Caco-2 (cell line): ENCODE data around the gene DCD. TPM values are rescaled to one million over a fixed set of nuclear protein-coding genes. Genes with fewer than 3 reads are reported as not detected.
"Not testable (repeated sequence)": the region's sequence is repeated elsewhere in the genome, so short reads cannot be mapped to it uniquely, and the experiment has no call there.

ENCODE experiments used
- BruUV-seq: library from RNA; stranded (reverse); fragments of 400-500 nt; replicated peaks from 2 replicates; lab custom pipeline; 2021; lab: Mats Ljungman, UMichigan
- CTCF ChIA-PET: fragments of 300-600 bp; sonication (Branson Sonifier 250); formaldehyde crosslinking; loops from one replicate; lab custom pipeline; 2022; ENCODE audit warnings: antibody characterized with exemption; lab: Charles Lee
- POLR2A ChIA-PET: fragments of 300-600 bp; sonication (Branson Sonifier 250); formaldehyde crosslinking; loops from one replicate; lab custom pipeline; 2022; ENCODE audit warnings: antibody characterized with exemption; lab: Charles Lee
- DNase-seq, 2 experiments: peaks; one replicate each; pipeline versions ENCODE4 v3.0.0 to v3.0.0-alpha.2; 2020 to 2022
- H3K27me3 ChIP-seq: replicated peaks from 2 replicates; pipeline ENCODE4 v1.6.0; 2011; ENCODE audit warnings: low read length; ENCODE audit not compliant: control insufficient read depth, insufficient read depth
- H3K36me3 ChIP-seq: 2 replicates; pipeline ENCODE4 v1.5.1; 2011; ENCODE audit warnings: low read length; ENCODE audit not compliant: control insufficient read depth, insufficient read depth
- H3K4me1 ChIP-seq: fragments of 250-450 bp; sonication (Bioruptor Pico); 2 replicates; pipeline ENCODE4 v1.5.1; 2020; ENCODE audit warnings: mild to moderate bottlenecking
- H3K4me3 ChIP-seq: 2 replicates; pipeline ENCODE4 v1.5.1; 2011; ENCODE audit warnings: low read depth, mild to moderate bottlenecking, control low read depth, low read length
- H3K9me3 ChIP-seq: fragments of 250-450 bp; sonication (Bioruptor Pico); 2 replicates; pipeline ENCODE4 v1.5.1; 2020; ENCODE audit warnings: mild to moderate bottlenecking, moderate library complexity
- H3K27ac Mint-ChIP-seq: one replicate; pipeline ENCODE4 v1.8.0; 2022; ENCODE audit warnings: mixed read lengths; ENCODE audit not compliant: unreplicated experiment
- H3K27me3 Mint-ChIP-seq: one replicate; pipeline ENCODE4 v1.8.0; 2022; ENCODE audit warnings: mixed read lengths; ENCODE audit not compliant: insufficient read depth, unreplicated experiment
- H3K36me3 Mint-ChIP-seq: one replicate; pipeline ENCODE4 v1.8.0; 2022; ENCODE audit warnings: mild to moderate bottlenecking, mixed read lengths; ENCODE audit not compliant: insufficient read depth, unreplicated experiment
- H3K4me1 Mint-ChIP-seq: one replicate; pipeline ENCODE4 v1.8.0; 2022; ENCODE audit warnings: low read depth, mixed read lengths; ENCODE audit not compliant: unreplicated experiment
- H3K4me3 Mint-ChIP-seq: one replicate; pipeline ENCODE4 v1.8.0; 2022; ENCODE audit warnings: mild to moderate bottlenecking, moderate library complexity, mixed read lengths; ENCODE audit not compliant: unreplicated experiment
- H3K9me3 Mint-ChIP-seq: one replicate; pipeline ENCODE4 v1.8.0; 2022; ENCODE audit warnings: mixed read lengths; ENCODE audit not compliant: unreplicated experiment
- intact Hi-C: fragments of 100-400 bp; cut with micrococcal nuclease; formaldehyde crosslinking; loops from one replicate; pipeline ENCODE4 v1.10.0; 2022; ENCODE audit not compliant: unreplicated experiment
- total RNA-seq: library from RNA; stranded (reverse); gene quantifications from 2 replicates; pipeline ENCODE4 v1.2.3, GENCODE V29; 2022
- TF ChIP-seq, protein P1 (sequence below), 2 experiments: fragments of 200-600 bp in 1 of 2; IDR thresholded peaks; 1 replicate in 1 of 2; 2 replicates in 1 of 2; pipeline versions ENCODE4 v1.5.1 to v1.8.0; 2011 to 2022; ENCODE audit warnings: antibody characterized with exemption in 1 of 2, control low read depth in 1 of 2, inconsistent platforms in 1 of 2, low read depth in 1 of 2, low read length in 1 of 2, mild to moderate bottlenecking in 1 of 2, moderate library complexity in 1 of 2; ENCODE audit not compliant: insufficient read depth in 1 of 2, severe bottlenecking in 1 of 2, unreplicated experiment in 1 of 2

Gene DCD
- total RNA-seq, 1 experiment from 2014 or later, result not detected

- Histone ChIP-seq H3K4me1 (no peaks in the 10 kb centered on the region), H3K9me3 (no peaks in the 10 kb centered on the region), H3K4me3 (no peak overlapping the region), H3K27me3 (peaks cover 2% of the 10 kb centered on the region), H3K36me3 (no peaks in the 10 kb centered on the region)
- ChIA-PET CTCF (no interaction called here), POLR2A (no interaction called here)
- Mint-ChIP-seq H3K4me1 (no peaks in the 10 kb centered on the region), H3K4me3 (no peak overlapping the region), H3K36me3 (no peaks in the 10 kb centered on the region), H3K27ac (no peak overlapping the region), H3K9me3 (no peaks in the 10 kb centered on the region), H3K27me3 (peaks cover 25% of the 10 kb centered on the region)
- no peak for DNase-seq
- intact Hi-C loops, result no loop called here
- no TSS peak for BruUV-seq
- TF ChIP-seq, protein P1, sequence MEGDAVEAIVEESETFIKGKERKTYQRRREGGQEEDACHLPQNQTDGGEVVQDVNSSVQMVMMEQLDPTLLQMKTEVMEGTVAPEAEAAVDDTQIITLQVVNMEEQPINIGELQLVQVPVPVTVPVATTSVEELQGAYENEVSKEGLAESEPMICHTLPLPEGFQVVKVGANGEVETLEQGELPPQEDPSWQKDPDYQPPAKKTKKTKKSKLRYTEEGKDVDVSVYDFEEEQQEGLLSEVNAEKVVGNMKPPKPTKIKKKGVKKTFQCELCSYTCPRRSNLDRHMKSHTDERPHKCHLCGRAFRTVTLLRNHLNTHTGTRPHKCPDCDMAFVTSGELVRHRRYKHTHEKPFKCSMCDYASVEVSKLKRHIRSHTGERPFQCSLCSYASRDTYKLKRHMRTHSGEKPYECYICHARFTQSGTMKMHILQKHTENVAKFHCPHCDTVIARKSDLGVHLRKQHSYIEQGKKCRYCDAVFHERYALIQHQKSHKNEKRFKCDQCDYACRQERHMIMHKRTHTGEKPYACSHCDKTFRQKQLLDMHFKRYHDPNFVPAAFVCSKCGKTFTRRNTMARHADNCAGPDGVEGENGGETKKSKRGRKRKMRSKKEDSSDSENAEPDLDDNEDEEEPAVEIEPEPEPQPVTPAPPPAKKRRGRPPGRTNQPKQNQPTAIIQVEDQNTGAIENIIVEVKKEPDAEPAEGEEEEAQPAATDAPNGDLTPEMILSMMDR (IDR thresholded peaks at IDR 0.05; ENCODE audit: insufficient read depth in 1 of 2, low read depth in 1 of 2, low read length in 1 of 2, severe bottlenecking in 1 of 2, unreplicated experiment in 1 of 2), result no peak
These were observed 1.7 kb upstream of the DCD start for GRCh38 chr12:54649825-54650224.

DNA sequence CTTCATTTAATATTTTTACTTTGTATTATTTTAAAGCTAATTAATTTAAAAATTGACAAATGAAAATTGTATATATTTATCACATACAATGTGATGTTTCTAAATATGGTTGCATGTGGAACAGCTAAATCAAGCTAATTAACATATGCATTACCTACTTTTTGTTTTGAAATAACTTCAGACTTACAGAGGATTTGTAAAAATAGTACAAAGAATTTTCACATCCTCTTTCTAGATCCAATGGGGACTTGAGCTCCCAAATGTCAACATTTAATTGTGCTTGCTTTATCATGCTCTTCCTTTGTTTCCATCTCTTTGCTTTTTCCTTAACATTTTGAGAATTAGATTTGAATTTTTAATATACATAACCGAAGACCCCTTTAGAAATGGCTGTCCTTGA lies 6.6 kb downstream of the DCD start:
- DNase-seq, result no peak
- H3K4me1 Mint-ChIP-seq, result no peaks in the 10 kb centered on the region
- H3K27ac Mint-ChIP-seq, result no peak overlapping the region
- Histone ChIP-seq H3K9me3 (no peaks in the 10 kb centered on the region), H3K4me3 (no peak overlapping the region), H3K27me3 (peaks cover 2% of the 10 kb centered on the region), H3K36me3 (no peaks in the 10 kb centered on the region), H3K4me1 (no peaks in the 10 kb centered on the region)
- H3K9me3 Mint-ChIP-seq, result no peaks in the 10 kb centered on the region
- no peaks in the 10 kb centered on the region for H3K36me3 Mint-ChIP-seq
- H3K27me3 Mint-ChIP-seq, result peaks cover 19% of the 10 kb centered on the region
- ChIA-PET CTCF (interaction anchor here (0.8 kb wide), 1 partner anchor 19 kb away, joined by 4 read pairs; no protein-coding TSS in a partner anchor), POLR2A (no interaction called here)
- no peak overlapping the region for H3K4me3 Mint-ChIP-seq
- TF ChIP-seq, protein P1 (IDR thresholded peaks at IDR 0.05; ENCODE audit: insufficient read depth in 1 of 2, low read depth in 1 of 2, low read length in 1 of 2, severe bottlenecking in 1 of 2, unreplicated experiment in 1 of 2), result no peak
- no TSS peak for BruUV-seq
- intact Hi-C loops, result no loop called here

GRCh38 chr12:54641089-54641488 lies 7.1 kb downstream of the DCD start:
- Histone ChIP-seq H3K9me3 (no peaks in the 10 kb centered on the region), H3K4me3 (no peak overlapping the region), H3K4me1 (no peaks in the 10 kb centered on the region), H3K27me3 (no peaks in the 10 kb centered on the region; the same call in 1 of the 2 replicates), H3K36me3 (no peaks in the 10 kb centered on the region)
- intact Hi-C loops, result no loop called here
- no peak for DNase-seq
- Mint-ChIP-seq H3K36me3 (no peaks in the 10 kb centered on the region), H3K4me1 (no peaks in the 10 kb centered on the region), H3K27ac (no peak overlapping the region), H3K4me3 (no peak overlapping the region), H3K9me3 (no peaks in the 10 kb centered on the region), H3K27me3 (peaks cover 14% of the 10 kb centered on the region)
- ChIA-PET POLR2A (no interaction called here), CTCF (interaction anchor here (0.8 kb wide), 1 partner anchor 18 kb away, joined by 4 read pairs; no protein-coding TSS in a partner anchor)
- TF ChIP-seq, protein P1 (IDR thresholded peaks at IDR 0.05; ENCODE audit: insufficient read depth in 1 of 2, low read depth in 1 of 2, low read length in 1 of 2, severe bottlenecking in 1 of 2, unreplicated experiment in 1 of 2), result no peak
- no TSS peak for BruUV-seq

DNA sequence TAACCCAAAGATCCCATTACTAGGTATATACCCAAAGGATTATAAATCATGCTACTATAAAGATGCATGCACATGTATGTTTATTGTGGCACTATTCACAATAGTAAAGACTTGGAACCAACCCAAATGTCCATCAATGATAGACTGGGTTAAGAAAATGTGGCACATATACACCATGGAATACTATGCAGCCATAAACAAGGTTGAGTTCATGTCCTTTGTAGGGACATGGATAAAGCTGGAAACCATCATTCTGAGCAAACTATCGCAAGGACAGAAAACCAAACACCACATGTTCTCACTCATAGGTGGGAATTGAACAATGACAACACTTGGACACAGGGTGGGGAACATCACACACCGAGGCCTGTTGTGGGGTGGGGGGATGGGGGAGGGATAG lies 9.1 kb downstream of the DCD start:
- H3K9me3 Mint-ChIP-seq, H3K27me3 ChIP-seq, CTCF ChIA-PET, BruUV-seq, H3K9me3 ChIP-seq, H3K4me3 ChIP-seq, H3K36me3 ChIP-seq, H3K36me3 Mint-ChIP-seq, DNase-seq, H3K4me1 Mint-ChIP-seq, H3K27ac Mint-ChIP-seq, POLR2A ChIA-PET, intact Hi-C loops, H3K4me1 ChIP-seq, H3K4me3 Mint-ChIP-seq: not testable (repeated sequence)
- H3K27me3 Mint-ChIP-seq, result peaks cover 10% of the 10 kb centered on the region
